Upper lobe of left lung (tissue), 4 donors: ENCODE results near the gene DST.

Experiments used
- EP300 ChIP-seq, 4 donors: sonication (generic); formaldehyde crosslinking; IDR thresholded peaks; one replicate each; pipeline ENCODE4 v1.5.1; 2017; ENCODE audit warnings: antibody characterized with exemption in 4 of 4, control low read depth in 2 of 4
- POLR2A ChIP-seq, 4 donors: fragments of 450-650 bp; IDR thresholded peaks; one replicate each; pipeline ENCODE4 v1.5.1; 2016 to 2017; ENCODE audit warnings: antibody characterized with exemption in 4 of 4, mild to moderate bottlenecking in 2 of 4
- POLR2AphosphoS5 ChIP-seq, 2 donors: sonication (generic); formaldehyde crosslinking; IDR thresholded peaks; one replicate each; pipeline ENCODE4 v1.5.1; 2017; ENCODE audit warnings: antibody characterized with exemption in 2 of 2
- TF ChIP-seq, protein P1 (sequence below), 6 experiments: fragments of 450-650 bp in 4 of 6; fragments of 200-600 bp in 2 of 6; sonication (generic) in 2 of 6; IDR thresholded peaks; one replicate each; pipeline ENCODE4 v1.5.1; 2016 to 2019; ENCODE audit warnings: antibody characterized with exemption in 6 of 6

- TF ChIP-seq, protein P1, sequence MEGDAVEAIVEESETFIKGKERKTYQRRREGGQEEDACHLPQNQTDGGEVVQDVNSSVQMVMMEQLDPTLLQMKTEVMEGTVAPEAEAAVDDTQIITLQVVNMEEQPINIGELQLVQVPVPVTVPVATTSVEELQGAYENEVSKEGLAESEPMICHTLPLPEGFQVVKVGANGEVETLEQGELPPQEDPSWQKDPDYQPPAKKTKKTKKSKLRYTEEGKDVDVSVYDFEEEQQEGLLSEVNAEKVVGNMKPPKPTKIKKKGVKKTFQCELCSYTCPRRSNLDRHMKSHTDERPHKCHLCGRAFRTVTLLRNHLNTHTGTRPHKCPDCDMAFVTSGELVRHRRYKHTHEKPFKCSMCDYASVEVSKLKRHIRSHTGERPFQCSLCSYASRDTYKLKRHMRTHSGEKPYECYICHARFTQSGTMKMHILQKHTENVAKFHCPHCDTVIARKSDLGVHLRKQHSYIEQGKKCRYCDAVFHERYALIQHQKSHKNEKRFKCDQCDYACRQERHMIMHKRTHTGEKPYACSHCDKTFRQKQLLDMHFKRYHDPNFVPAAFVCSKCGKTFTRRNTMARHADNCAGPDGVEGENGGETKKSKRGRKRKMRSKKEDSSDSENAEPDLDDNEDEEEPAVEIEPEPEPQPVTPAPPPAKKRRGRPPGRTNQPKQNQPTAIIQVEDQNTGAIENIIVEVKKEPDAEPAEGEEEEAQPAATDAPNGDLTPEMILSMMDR (IDR thresholded peaks at IDR 0.05) = no peak
- TF ChIP-seq POLR2A (IDR thresholded peaks at IDR 0.05) (no peak), POLR2AphosphoS5 (IDR thresholded peaks at IDR 0.05) (no peak), EP300 (IDR thresholded peaks at IDR 0.05) (no peak)
These were observed 25.5 kb upstream of the DST start for GRCh38 chr6:56668158-56668557.
